NCI-H2107 (cell line): ENCODE results near the gene MACO1.
"Not testable (repeated sequence)": the region's sequence is repeated elsewhere in the genome, so short reads cannot be mapped to it uniquely, and the experiment has no call there.

Experiments
- DNase-seq: peaks from one replicate; lab custom pipeline; 2025; lab: John Stamatoyannopoulos, UW

Gene MACO1

GRCh38 chr1:25458541-25459298 lies 28.0 kb downstream of the MACO1 start:
- no peak for DNase-seq

GRCh38 chr1:25460020-25460419 lies 29.3 kb downstream of the MACO1 start:
- DNase-seq: no peak

GRCh38 chr1:25460816-25461215 lies 30.1 kb downstream of the MACO1 start:
- not testable (repeated sequence) for DNase-seq

GRCh38 chr1:25461849-25462248 lies 31.2 kb downstream of the MACO1 start:
- no peak for DNase-seq

GRCh38 chr1:25462732-25463131 lies 32.0 kb downstream of the MACO1 start:
- DNase-seq: no peak

- no peak for DNase-seq
Measured at GRCh38 chr1:25467193-25467592, 36.5 kb downstream of the MACO1 start.

DNA sequence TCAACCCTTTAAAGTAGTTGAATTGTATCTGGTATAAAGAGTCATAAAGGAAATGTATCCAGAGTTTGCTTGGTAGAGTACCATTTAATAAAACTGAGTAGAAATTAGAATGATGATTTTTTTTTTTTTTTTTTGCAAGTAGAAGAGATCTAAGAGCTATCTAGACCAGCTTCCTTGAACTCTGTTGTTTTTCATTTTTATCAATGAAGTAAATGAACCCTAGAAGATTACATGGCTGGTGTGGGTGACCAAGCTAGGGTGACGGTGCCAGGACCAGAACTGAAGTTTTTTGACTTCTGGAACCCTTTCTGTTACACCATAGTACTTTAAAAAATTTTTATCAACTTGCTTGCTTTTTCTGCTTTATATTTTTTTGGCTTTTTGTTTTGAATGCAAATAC lies 36.9 kb downstream of the MACO1 start:
- no peak for DNase-seq

DNA sequence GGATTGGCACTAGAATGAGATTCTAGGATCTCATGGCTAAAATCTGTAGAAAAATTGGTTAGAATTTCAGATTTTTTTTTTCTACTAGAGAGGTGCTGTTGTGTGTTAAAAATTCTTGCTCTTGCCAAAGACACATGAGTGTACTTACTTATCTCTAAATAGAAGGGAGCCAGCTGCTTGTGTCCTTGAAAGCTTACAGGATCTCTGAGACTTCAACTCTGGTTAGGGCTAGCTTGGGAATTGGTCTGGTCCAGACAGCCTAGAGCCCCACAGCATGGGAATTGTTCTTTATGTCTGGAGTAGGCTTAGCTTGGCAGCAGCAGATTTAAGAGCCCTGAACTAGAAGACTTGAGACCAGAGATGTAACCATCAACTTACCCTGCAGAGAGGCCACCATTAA lies 37.3 kb downstream of the MACO1 start:
- no peak for DNase-seq

DNA sequence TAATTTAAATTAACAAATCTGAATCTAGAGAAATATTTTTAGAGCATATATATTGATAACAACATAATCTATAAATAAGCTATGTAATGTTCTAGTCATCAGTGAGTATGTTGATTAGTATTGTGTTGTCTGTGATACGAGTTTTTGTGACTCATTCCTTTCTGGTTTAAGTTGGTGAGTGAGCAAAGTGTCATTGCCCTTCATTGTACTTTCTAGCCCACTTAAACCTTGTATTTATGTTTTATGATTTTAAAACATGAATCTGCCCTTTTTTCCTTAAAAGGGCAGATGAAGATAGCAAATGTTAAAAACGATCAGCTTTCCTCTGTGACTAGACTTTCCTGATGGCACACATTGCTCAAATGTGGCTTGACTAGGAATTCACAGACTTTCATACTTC lies 38.5 kb downstream of the MACO1 start:
- no peak for DNase-seq

DNA sequence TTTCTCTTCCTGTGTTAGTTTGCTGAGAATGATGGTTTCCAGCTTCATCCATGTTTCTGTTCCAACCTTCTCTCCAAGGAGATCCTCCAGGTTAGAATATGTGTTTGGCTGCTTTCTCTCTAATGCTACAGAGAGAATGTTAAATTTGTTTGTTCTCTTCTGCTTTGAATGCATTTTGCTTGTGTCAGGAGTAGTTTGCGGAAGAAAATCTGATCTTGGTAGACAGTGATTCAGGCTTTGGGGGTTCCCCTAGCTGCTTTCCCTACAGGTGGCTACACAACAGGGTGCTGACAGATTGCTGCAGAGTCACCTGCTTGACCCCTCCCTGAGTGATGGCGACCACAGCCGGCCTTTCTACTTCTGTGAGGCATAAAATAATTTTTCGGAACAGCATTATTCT lies 41.8 kb downstream of the MACO1 start:
- DNase-seq: no peak

DNA sequence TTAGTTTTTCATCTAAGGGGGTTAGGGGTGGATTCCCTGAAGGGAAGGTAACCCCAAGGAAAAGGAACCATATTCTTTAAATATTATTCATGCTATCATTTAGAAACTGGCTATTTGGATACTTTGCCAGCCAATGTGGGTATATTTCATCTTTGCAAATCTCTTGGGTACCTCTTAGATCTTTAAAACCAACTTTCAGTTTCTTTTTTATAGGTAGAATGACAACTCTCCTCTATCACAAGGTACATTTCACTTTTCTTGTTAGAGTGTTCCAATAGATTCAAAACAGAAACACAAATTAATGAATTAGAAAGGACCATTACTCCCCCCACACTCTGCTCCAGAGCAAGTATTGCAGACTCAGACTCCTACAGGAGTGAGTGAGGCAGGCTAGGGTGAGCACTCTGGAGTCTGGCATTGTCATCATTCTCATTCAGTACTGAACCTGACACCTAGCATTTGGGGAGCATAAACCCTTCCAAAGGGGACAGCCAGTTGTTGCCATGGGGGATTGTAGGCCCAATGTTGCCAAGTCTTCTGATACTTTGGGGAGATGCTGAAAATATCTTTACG lies 43.0 kb downstream of the MACO1 start:
- DNase-seq: no peak

DNA sequence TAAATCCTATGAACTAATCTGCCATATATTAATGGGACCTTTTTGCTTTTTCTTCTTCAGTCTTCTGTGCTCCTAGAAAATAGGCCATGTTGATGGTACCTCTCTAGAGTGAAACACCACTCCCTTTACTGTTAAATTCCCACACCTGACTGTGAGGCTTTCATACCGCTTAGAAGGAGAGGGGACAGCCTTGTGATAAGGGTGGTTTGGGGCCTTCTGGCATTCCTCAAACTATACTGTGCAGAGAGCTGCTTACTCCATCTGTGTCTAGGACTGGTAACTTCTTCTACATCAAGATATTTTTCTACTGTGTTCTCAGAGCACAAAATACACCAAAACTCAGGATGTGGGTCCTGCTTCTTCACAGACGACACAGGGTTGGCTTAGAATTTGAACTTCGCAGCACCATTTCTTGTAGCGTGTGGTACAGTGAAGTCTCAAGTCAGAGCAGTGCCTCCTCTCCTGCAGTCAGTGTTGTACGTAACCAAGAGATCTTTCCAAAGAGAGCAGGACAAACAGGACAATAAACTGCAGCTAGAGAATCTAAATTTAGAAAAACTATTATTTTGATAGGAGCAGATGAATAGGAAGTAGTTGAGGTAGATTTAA lies 43.8 kb downstream of the MACO1 start:
- DNase-seq: no peak

- DNase-seq: no peak
Measured at GRCh38 chr1:25476186-25477097, 45.7 kb downstream of the MACO1 start.

- DNase-seq: no peak
Measured at GRCh38 chr1:25477448-25478034, 46.8 kb downstream of the MACO1 start.

DNA sequence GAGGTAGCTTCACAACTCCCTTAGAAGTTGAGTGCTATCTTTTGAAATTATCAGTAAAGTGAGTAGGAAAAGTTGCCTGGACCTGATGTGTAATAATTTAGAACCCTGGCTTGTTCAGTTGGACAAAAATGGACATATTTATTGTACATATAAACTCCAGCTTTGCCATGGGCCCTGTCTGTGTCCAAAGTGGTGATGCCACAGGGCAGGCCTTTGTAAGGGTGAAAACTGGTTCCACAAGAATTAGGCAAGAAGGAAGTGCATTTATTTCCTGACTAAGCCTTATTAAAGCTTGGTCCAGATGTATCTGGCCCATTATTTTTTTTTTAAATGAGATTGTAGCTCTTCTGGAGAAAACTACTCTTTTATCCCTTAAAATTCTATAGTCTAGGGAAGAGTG lies 47.9 kb downstream of the MACO1 start:
- DNase-seq: no peak

DNA sequence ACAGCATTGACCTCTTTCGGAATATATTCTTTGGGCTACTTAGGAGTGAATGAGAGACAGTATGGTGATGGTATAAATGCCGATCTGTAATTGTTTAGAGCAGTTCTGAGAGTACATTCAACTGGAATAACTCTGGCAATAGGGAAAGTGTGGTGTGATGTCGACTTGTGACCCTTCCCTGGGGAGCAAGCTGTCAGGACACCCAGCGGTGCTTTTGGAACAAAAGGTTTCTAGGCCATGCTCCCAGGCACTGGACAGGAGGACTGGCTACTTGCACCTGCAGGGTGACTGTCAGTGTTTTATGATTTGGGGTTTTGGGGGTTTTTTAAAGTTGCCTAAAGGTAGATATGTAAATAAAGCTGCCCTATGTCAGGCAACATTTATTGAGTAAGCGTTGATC lies 50.9 kb downstream of the MACO1 start:
- no peak for DNase-seq

DNA sequence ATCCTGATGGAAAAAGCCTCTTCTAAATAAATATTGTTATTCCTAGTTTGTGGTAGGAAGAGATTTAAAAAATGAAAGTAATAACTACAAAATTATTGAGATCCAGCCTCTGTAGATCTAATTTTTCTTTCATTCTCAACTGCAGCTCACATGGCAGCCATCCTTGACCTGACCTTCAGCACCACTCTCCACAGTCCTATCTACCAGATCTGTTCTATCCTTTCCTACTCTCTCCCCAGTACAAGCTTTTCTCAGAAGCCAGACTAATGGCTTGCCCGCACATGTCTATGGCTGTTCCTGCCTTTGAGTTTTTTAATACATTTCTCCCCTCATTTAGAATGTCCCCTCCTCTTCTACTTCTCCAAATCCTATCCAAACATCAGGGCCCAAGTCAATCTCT lies 51.5 kb downstream of the MACO1 start:
- no peak for DNase-seq

GRCh38 chr1:25484096-25484495 lies 53.4 kb downstream of the MACO1 start:
- no peak for DNase-seq

GRCh38 chr1:25484533-25484932 lies 53.8 kb downstream of the MACO1 start:
- DNase-seq: no peak

DNA sequence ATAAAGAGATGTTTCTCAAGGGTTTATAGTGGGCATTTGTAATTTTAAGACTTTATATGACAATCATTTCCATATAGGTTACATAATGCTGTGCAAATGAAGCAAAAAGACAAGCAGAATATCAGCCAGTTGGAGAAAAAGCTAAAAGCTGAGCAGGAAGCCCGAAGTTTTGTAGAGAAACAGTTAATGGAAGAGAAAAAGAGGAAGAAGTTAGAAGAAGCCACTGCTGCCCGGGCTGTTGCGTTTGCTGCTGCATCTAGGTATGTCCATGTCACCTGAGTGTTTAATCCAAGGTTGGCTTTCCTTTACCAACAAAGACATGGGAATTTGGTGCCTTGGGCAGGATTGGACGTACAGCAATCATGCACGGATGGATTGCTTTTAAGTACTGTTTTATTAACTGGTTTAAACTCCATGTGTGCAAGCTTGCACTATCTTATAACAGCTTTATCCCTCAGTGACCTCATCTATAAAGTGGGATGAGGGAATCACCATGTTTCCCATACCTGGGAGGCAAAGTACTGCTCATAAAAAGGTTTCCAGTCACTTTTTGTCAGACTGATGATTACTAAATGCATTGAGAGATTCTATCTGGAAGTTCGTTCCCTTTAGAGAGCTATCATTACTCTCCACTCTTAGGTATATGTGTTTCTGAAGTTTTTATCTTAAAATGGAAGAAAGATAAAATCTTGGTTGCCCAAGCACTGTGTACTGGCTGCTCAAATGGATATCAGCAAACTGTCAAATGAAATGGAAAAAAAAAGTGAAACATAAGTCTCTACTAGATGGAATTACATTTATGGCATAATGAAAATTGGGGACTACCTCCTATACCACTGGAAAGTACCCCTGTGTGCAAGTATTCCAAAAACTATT lies 55.1 kb downstream of the MACO1 start:
- no peak for DNase-seq

GRCh38 chr1:25486602-25487001 lies 55.9 kb downstream of the MACO1 start:
- DNase-seq: peak; percentile 20
